ENCODE results near the gene PAX3. TPM values are rescaled to one million over a fixed set of nuclear protein-coding genes. Genes with fewer than 3 reads are reported as not detected.

Gene PAX3
- total RNA-seq, 6 donors from 2014 or later = 1.0 TPM; not detected in 5

- WGBS, 2 donors = 5 to 7% methylated on average over 32 to 40 of the region's 45 CpGs
- H3K9me3 ChIP-seq = no peaks in the 10 kb centered on the region
- no peak overlapping the region for H3K4me3 ChIP-seq
- H3K27me3 ChIP-seq = peaks cover 0 to 73% (median 32%) of the 10 kb centered on the region in 4 donors
- H3K36me3 ChIP-seq = no peaks in the 10 kb centered on the region
- no peak for TF ChIP-seq POLR2AphosphoS5 (IDR thresholded peaks at IDR 0.05)
- TF ChIP-seq, protein P1, sequence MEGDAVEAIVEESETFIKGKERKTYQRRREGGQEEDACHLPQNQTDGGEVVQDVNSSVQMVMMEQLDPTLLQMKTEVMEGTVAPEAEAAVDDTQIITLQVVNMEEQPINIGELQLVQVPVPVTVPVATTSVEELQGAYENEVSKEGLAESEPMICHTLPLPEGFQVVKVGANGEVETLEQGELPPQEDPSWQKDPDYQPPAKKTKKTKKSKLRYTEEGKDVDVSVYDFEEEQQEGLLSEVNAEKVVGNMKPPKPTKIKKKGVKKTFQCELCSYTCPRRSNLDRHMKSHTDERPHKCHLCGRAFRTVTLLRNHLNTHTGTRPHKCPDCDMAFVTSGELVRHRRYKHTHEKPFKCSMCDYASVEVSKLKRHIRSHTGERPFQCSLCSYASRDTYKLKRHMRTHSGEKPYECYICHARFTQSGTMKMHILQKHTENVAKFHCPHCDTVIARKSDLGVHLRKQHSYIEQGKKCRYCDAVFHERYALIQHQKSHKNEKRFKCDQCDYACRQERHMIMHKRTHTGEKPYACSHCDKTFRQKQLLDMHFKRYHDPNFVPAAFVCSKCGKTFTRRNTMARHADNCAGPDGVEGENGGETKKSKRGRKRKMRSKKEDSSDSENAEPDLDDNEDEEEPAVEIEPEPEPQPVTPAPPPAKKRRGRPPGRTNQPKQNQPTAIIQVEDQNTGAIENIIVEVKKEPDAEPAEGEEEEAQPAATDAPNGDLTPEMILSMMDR (IDR thresholded peaks at IDR 0.05) = no peak
- TF ChIP-seq EP300 (IDR thresholded peaks at IDR 0.05) = no peak
- TF ChIP-seq POLR2A (IDR thresholded peaks at IDR 0.05) = no peak
- DNase-seq (peak in 1 of 2 donors; percentile 84), ATAC-seq (ENCODE audit: low FRiP score in 2 of 2) (peak; percentile 60 to 61)
- H3K27ac ChIP-seq = no peak overlapping the region
- H3K4me1 ChIP-seq = peaks cover 12 to 21% (median 18%) of the 10 kb centered on the region in 4 donors
Measured at GRCh38 chr2:222290736-222291484, 7.9 kb downstream of the PAX3 start.

GRCh38 chr2:222290401-222290735 lies 8.4 kb downstream of the PAX3 start:
- no peak for DNase-seq
- Histone ChIP-seq H3K9me3 (no peaks in the 10 kb centered on the region), H3K4me1 (peaks cover 6 to 16% (median 12%) of the 10 kb centered on the region in 4 donors), H3K27me3 (peaks cover 0 to 71% (median 27%) of the 10 kb centered on the region in 4 donors), H3K36me3 (no peaks in the 10 kb centered on the region), H3K27ac (no peak overlapping the region), H3K4me3 (no peak overlapping the region)
- no peak for TF ChIP-seq POLR2A (IDR thresholded peaks at IDR 0.05)
- TF ChIP-seq EP300 (IDR thresholded peaks at IDR 0.05) = no peak
- TF ChIP-seq, protein P1 (IDR thresholded peaks at IDR 0.05) = no peak
- no peak for TF ChIP-seq POLR2AphosphoS5 (IDR thresholded peaks at IDR 0.05)
- 19 to 21% methylated on average over 7 of the region's 7 CpGs for WGBS, 2 donors
- ATAC-seq (ENCODE audit: low FRiP score in 2 of 2) = no peak

DNA sequence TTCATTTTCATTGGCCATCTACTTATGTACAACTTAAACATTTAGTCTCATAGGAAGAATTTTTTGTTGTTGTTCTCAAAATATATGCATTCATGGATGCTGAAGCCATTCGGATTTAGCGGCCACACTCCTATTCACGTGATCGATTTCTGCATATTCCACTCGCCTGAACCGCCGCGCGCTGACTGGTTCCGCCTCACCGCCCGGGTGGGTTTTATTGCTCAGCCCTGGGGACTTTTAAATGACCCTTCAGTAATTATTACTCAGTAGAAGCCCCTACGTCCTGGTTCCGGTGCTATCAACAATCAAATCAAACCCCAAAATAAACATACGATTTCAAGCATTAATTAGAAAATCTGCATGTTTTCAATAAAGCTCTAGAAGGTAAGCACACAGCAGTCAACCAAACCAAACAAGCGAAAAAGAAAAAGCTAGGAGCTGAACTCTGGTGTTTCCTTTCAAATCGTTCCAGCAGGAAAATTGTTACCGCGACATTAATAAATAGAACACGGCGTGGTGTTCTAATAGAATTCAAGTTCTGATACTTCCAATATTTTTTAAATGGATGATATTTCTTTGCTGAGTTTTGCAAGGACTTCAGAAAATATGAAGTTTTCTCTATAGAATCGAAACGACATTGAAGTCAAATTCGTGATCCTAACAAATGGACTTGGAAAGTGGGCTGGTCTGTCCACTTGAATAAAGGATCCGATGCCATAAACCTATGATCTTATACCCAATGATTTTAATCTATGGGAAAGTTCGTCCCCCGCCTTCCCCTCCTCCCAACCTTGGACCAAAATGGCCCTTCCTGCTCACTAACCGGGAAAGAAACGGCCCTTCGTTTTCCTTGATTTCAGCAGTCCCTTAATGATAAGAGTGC lies 9.3 kb downstream of the PAX3 start:
- H3K4me1 ChIP-seq = peaks cover 0 to 9% (median 5%) of the 10 kb centered on the region in 4 donors
- TF ChIP-seq, protein P1 (IDR thresholded peaks at IDR 0.05) = no peak
- TF ChIP-seq POLR2A (IDR thresholded peaks at IDR 0.05) (no peak), EP300 (IDR thresholded peaks at IDR 0.05) (no peak), POLR2AphosphoS5 (IDR thresholded peaks at IDR 0.05) (no peak)
- no peaks in the 10 kb centered on the region for H3K36me3 ChIP-seq
- H3K9me3 ChIP-seq = no peaks in the 10 kb centered on the region
- peaks cover 0 to 64% (median 21%) of the 10 kb centered on the region in 4 donors for H3K27me3 ChIP-seq
- H3K4me3 ChIP-seq = no peak overlapping the region
- no peak for ATAC-seq (ENCODE audit: low FRiP score in 2 of 2)
- peak in 1 of 2 donors; percentile 43 for DNase-seq
- WGBS, 2 donors = 15 to 20% methylated on average over 30 of the region's 30 CpGs
- H3K27ac ChIP-seq = no peak overlapping the region

DNA sequence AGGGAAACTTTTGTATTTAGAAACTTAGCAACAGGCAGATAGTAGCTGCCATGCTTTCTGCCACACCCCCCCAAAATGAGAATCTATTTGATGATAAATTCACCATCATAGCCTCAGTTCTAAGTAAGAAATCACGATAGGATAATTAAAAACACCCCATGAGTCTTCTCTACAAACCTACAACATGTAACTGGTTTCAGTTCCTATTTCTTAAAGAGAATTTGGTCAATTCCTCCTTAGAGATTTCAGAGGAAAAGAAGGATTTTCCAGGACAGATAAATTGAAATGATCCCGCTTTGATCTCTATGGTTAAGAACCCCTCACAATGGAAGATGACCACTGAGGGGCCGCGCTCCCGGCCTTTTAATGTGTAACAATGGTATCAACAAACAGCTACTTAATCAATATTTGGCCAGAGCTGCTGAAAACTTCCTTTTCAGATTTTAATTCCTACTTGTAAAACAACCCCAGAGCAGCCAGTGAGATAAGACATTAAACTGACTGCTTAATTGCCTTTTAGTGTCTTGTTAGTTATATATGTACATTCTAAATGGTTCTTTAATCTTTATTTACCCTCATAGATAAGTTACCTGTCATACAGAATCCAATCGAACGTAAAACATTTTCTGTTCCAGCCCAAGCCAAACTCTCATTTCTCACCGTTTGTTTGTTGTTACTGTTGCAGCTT lies 10.1 kb downstream of the PAX3 start:
- ATAC-seq (ENCODE audit: low FRiP score in 2 of 2) = no peak
- no peak overlapping the region for H3K27ac ChIP-seq
- TF ChIP-seq, protein P1 (IDR thresholded peaks at IDR 0.05) = no peak
- no peak for TF ChIP-seq EP300 (IDR thresholded peaks at IDR 0.05)
- TF ChIP-seq POLR2A (IDR thresholded peaks at IDR 0.05) = no peak
- no peak for TF ChIP-seq POLR2AphosphoS5 (IDR thresholded peaks at IDR 0.05)
- H3K36me3 ChIP-seq = no peaks in the 10 kb centered on the region
- no peak for DNase-seq
- no peaks in the 10 kb centered on the region for H3K9me3 ChIP-seq
- no peak overlapping the region for H3K4me3 ChIP-seq
- H3K4me1 ChIP-seq = peaks cover 0 to 6% (median 4%) of the 10 kb centered on the region in 4 donors
- peaks cover 0 to 56% (median 18%) of the 10 kb centered on the region in 4 donors for H3K27me3 ChIP-seq
- 13 to 19% methylated on average over 8 of the region's 8 CpGs for WGBS, 2 donors

Measured in upper lobe of left lung (tissue), 6 donors.